ENCODE measurements around the gene H6PD.

H6PD gene

DNA sequence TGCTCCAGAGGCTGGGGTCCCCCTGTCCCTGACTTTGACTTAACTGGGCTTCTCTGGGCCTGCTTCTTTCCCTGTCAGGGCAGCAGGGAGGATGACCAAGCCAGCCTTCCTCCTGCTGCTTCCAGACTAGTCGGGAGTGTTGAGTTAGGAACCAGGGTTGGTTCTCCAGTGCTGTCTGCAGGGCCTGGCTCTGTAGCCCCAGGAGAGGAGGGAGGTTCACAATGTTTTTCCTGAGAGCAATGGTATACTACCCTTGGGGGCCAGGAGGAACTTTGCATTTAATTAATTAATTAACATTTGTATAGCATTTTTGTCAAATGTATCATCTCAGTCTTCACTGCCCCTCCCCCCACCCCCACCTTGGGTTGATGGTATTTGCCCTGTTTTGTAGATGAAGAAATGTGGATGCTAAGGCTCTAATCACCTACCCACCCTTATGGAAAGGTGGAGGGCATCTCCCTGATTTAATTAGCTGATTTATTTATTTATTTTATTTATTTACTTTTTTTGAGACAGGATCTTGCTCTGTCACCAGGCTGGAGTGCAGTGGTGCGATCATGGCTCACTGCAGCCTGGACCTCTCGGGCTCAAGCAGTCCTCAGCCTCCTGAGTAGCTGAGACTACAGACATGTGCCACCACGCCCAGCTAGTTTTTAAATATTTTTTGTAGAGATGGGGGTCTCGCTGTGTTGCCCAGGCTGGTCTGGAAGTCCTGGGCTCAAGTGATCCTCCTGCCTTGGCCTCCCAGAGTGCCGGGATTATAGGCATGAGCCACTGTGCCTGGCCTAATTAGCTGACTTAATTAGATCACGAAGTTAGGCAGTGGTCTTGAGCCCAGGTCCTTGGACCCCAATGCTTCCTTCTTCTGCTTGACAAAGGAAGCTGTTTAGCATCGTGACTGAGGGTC lies 6.6 kb downstream of the H6PD start:
- Histone ChIP-seq H3K27ac (peak overlapping the region; percentile 74 to 75), H3K4me3 (no peak overlapping the region)
- TF ChIP-seq, protein P1, sequence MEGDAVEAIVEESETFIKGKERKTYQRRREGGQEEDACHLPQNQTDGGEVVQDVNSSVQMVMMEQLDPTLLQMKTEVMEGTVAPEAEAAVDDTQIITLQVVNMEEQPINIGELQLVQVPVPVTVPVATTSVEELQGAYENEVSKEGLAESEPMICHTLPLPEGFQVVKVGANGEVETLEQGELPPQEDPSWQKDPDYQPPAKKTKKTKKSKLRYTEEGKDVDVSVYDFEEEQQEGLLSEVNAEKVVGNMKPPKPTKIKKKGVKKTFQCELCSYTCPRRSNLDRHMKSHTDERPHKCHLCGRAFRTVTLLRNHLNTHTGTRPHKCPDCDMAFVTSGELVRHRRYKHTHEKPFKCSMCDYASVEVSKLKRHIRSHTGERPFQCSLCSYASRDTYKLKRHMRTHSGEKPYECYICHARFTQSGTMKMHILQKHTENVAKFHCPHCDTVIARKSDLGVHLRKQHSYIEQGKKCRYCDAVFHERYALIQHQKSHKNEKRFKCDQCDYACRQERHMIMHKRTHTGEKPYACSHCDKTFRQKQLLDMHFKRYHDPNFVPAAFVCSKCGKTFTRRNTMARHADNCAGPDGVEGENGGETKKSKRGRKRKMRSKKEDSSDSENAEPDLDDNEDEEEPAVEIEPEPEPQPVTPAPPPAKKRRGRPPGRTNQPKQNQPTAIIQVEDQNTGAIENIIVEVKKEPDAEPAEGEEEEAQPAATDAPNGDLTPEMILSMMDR (IDR thresholded peaks at IDR 0.05): no peak
- DNase-seq (ENCODE audit: low spot score): no peak

DNA sequence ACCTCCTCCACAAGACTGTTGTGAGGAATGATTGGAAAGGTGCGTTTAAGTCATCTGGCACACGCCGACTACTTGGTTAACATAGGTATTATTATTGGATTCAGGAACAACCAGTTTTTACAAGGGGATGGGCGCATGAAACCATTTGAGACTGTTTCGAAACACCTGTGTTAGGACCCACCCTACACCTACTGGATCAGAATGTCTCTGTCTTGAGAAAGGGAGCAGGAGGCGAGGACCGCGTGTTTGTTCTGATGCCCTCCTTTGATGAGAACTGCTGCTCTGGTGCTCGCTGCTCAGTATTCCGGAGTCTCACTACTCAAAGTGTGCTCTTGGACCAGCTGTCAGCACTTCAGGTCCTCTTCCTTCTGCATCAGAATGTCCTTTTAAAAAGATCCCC lies 7.3 kb downstream of the H6PD start:
- peak overlapping the region; percentile 59 to 62 for H3K27ac ChIP-seq
- no peak overlapping the region for H3K4me3 ChIP-seq
- TF ChIP-seq, protein P1 (IDR thresholded peaks at IDR 0.05): no peak
- no peak for DNase-seq (ENCODE audit: low spot score)

DNA sequence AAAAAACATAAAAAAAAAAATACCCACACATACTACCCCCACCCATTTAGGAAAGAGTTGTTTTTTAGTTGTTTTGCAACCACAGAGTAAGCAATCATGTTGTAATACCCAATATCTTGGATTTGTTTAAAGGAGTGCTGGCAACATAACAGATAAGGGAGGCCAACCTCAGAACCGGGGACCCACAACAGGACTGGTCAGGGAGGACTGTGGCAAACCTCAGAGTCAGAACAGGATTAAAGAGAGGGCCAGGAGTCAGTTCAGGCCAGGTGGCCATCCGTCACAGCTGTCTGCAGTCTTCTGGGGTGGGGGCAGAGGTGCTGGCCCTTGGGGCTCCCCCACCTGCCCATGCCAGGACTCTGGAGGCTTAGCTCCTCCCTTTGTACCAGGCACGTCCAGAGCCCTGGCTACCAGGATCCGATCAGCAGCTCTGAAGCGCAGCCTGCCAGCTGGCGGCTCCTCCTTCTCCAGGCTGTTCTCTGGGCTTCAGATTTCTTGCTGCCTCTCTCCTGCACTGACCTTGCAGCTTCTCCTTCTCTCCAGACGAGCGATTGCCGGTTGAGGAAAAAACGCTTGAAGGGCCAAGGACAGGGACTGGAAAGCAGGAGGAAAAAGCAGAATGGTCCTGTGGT lies 7.9 kb downstream of the H6PD start:
- TF ChIP-seq, protein P1 (IDR thresholded peaks at IDR 0.05): no peak
- DNase-seq (ENCODE audit: low spot score): peak; percentile 88
- peak overlapping the region; percentile 62 to 76 for H3K27ac ChIP-seq
- H3K4me3 ChIP-seq: peak overlapping the region; percentile 53

DNA sequence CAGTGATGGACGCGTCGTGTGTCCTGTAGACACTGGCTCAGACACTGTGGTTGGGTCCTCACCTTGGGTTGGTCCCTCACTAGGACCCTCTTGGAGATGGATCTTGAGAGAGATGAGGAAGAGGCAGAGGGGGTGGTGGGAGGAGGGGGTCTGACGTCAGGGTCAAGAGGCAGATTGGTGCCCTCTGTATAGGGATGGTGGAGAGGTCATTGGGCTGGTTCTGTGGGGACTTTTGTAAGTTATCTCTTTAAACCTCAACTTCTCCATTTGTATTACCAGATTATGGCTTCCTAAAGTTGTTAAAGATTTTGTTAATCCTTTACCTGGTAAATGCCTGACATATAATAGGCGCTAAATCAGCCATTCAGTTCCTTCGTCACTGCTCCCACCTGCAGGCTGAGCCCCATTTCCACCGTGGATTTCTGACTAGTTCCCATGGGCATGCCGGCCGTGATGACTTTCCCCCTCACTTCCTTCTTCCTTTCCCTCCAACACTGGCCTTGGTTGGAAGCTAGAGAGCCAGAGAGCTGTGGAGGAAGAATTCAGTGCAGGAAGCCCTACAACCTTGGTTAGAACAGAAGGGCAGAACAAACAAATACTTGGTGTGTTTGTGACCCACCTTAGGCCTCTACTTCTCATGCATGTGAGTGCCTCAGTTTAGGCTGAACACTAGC lies 8.6 kb downstream of the H6PD start:
- DNase-seq (ENCODE audit: low spot score): no peak
- TF ChIP-seq, protein P1 (IDR thresholded peaks at IDR 0.05): no peak
- Histone ChIP-seq H3K4me3 (peak overlapping the region; percentile 53), H3K27ac (peak overlapping the region; percentile 62 to 76)

DNA sequence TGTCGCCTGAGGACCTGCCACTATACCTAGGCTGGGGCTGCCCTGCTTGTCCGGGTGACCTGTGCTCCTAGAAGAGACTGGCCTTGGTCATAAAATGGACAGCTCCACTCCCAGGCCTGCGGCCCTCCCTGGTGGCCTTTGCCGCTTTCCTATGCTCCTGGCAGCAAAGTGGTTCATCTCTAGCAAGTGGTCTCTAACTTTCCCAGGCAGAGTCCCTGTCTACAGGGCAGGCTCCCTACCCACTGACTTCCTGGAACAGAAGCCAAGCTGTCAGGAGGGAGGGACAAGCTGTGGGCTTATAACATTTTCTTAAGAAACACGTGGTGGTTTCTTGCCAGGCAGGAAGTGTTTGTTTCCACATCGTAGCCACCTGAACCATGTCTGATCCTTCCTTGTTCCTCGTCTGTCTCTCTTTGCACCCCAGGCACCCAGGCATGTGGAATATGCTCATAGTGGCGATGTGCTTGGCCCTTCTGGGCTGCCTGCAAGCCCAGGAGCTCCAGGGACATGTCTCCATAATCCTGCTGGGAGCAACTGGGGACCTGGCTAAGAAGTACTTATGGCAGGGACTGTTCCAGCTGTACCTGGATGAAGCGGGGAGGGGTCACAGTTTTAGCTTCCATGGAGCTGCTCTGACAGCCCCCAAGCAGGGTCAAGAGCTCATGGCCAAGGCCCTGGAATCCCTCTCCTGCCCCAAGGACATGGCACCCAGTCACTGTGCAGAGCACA lies 10.1 kb downstream of the H6PD start:
- no peak overlapping the region for H3K4me3 ChIP-seq
- no peak for DNase-seq (ENCODE audit: low spot score)
- peak overlapping the region in 1 of 2 donors; percentile 30 for H3K27ac ChIP-seq
- TF ChIP-seq, protein P1 (IDR thresholded peaks at IDR 0.05): no peak

- no peak overlapping the region for H3K4me3 ChIP-seq
- DNase-seq (ENCODE audit: low spot score): no peak
- H3K27ac ChIP-seq: no peak overlapping the region
- TF ChIP-seq, protein P1 (IDR thresholded peaks at IDR 0.05): no peak
These were observed 10.7 kb downstream of the H6PD start for GRCh38 chr1:9245230-9245619.
